ENCODE results near the gene RCN2.

Gene RCN2

GRCh38 chr15:76994496-76994895, 62.9 kb downstream of the RCN2 start:
- no peak overlapping the region for H3K27ac ChIP-seq (ENCODE audit: low read length)
- no peaks in the 10 kb centered on the region for H3K36me3 ChIP-seq (ENCODE audit: control insufficient read depth, insufficient read depth, low read length)
- H3K27me3 ChIP-seq (ENCODE audit: control insufficient read depth, insufficient read depth, low read length): no peaks in the 10 kb centered on the region
- no peak for DNase-seq (ENCODE audit: low read depth, low spot score)
- no CpG with 5 or more reads among the region's 6 CpGs for WGBS (ENCODE audit: insufficient coverage, insufficient read length)
- no peaks in the 10 kb centered on the region for H3K9me3 ChIP-seq (ENCODE audit: control insufficient read depth, insufficient read depth, low read length)
- no peaks in the 10 kb centered on the region for H3K4me1 ChIP-seq (ENCODE audit: control insufficient read depth, insufficient read depth, low read length)
- H3K4me3 ChIP-seq (ENCODE audit: low read length): no peak overlapping the region

GRCh38 chr15:76994971-76995945, 63.7 kb downstream of the RCN2 start, which contains the start of gene PSTPIP1:
PSTPIP1 (plus strand) TSS chr15:76995126; CDS start chr15:76995574, 448 bp downstream.
- Histone ChIP-seq H3K27ac (ENCODE audit: low read length) (no peak within 1 kb of the TSS), H3K9me3 (ENCODE audit: control insufficient read depth, insufficient read depth, low read length) (no peaks in the 10 kb centered on the region), H3K27me3 (ENCODE audit: control insufficient read depth, insufficient read depth, low read length) (no peaks in the 10 kb centered on the region), H3K4me3 (ENCODE audit: low read length) (no peak within 1 kb of the TSS), H3K36me3 (ENCODE audit: control insufficient read depth, insufficient read depth, low read length) (no peaks in the 10 kb centered on the region), H3K4me1 (ENCODE audit: control insufficient read depth, insufficient read depth, low read length) (no peaks in the 10 kb centered on the region)
- no peak for DNase-seq (ENCODE audit: low read depth, low spot score)
- no CpG with 5 or more reads among the region's 28 CpGs for WGBS (ENCODE audit: insufficient coverage, insufficient read length)

GRCh38 chr15:76996076-76996525, 64.6 kb downstream of the RCN2 start:
- Histone ChIP-seq H3K4me1 (ENCODE audit: control insufficient read depth, insufficient read depth, low read length) (no peaks in the 10 kb centered on the region), H3K4me3 (ENCODE audit: low read length) (no peak overlapping the region), H3K9me3 (ENCODE audit: control insufficient read depth, insufficient read depth, low read length) (no peaks in the 10 kb centered on the region), H3K27ac (ENCODE audit: low read length) (no peak overlapping the region), H3K27me3 (ENCODE audit: control insufficient read depth, insufficient read depth, low read length) (no peaks in the 10 kb centered on the region), H3K36me3 (ENCODE audit: control insufficient read depth, insufficient read depth, low read length) (no peaks in the 10 kb centered on the region)
- no CpG with 5 or more reads among the region's 9 CpGs for WGBS (ENCODE audit: insufficient coverage, insufficient read length)
- DNase-seq (ENCODE audit: low read depth, low spot score): no peak

- no peaks in the 10 kb centered on the region for H3K36me3 ChIP-seq (ENCODE audit: control insufficient read depth, insufficient read depth, low read length)
- no peaks in the 10 kb centered on the region for H3K4me1 ChIP-seq (ENCODE audit: control insufficient read depth, insufficient read depth, low read length)
- DNase-seq (ENCODE audit: low read depth, low spot score): no peak
- no CpG with 5 or more reads among the region's 14 CpGs for WGBS (ENCODE audit: insufficient coverage, insufficient read length)
- H3K27ac ChIP-seq (ENCODE audit: low read length): no peak overlapping the region
- H3K9me3 ChIP-seq (ENCODE audit: control insufficient read depth, insufficient read depth, low read length): no peaks in the 10 kb centered on the region
- no peak overlapping the region for H3K4me3 ChIP-seq (ENCODE audit: low read length)
- H3K27me3 ChIP-seq (ENCODE audit: control insufficient read depth, insufficient read depth, low read length): no peaks in the 10 kb centered on the region
Observed at GRCh38 chr15:76996526-76997401, 65.2 kb downstream of the RCN2 start.

GRCh38 chr15:76998663-76999285, 67.2 kb downstream of the RCN2 start:
- H3K9me3 ChIP-seq (ENCODE audit: control insufficient read depth, insufficient read depth, low read length): no peaks in the 10 kb centered on the region
- no peak overlapping the region for H3K27ac ChIP-seq (ENCODE audit: low read length)
- no CpG with 5 or more reads among the region's 8 CpGs for WGBS (ENCODE audit: insufficient coverage, insufficient read length)
- no peak for DNase-seq (ENCODE audit: low read depth, low spot score)
- no peak overlapping the region for H3K4me3 ChIP-seq (ENCODE audit: low read length)
- no peaks in the 10 kb centered on the region for H3K27me3 ChIP-seq (ENCODE audit: control insufficient read depth, insufficient read depth, low read length)
- no peaks in the 10 kb centered on the region for H3K36me3 ChIP-seq (ENCODE audit: control insufficient read depth, insufficient read depth, low read length)
- no peaks in the 10 kb centered on the region for H3K4me1 ChIP-seq (ENCODE audit: control insufficient read depth, insufficient read depth, low read length)

GRCh38 chr15:76999996-77000395, 68.4 kb downstream of the RCN2 start:
- Histone ChIP-seq H3K27me3 (ENCODE audit: control insufficient read depth, insufficient read depth, low read length) (no peaks in the 10 kb centered on the region), H3K36me3 (ENCODE audit: control insufficient read depth, insufficient read depth, low read length) (no peaks in the 10 kb centered on the region), H3K27ac (ENCODE audit: low read length) (no peak overlapping the region), H3K4me3 (ENCODE audit: low read length) (no peak overlapping the region), H3K9me3 (ENCODE audit: control insufficient read depth, insufficient read depth, low read length) (no peaks in the 10 kb centered on the region), H3K4me1 (ENCODE audit: control insufficient read depth, insufficient read depth, low read length) (no peaks in the 10 kb centered on the region)
- no peak for DNase-seq (ENCODE audit: low read depth, low spot score)
- no CpG with 5 or more reads among the region's 2 CpGs for WGBS (ENCODE audit: insufficient coverage, insufficient read length)

GRCh38 chr15:77001351-77001750, 69.8 kb downstream of the RCN2 start:
- DNase-seq (ENCODE audit: low read depth, low spot score): no peak
- no peaks in the 10 kb centered on the region for H3K27me3 ChIP-seq (ENCODE audit: control insufficient read depth, insufficient read depth, low read length)
- no peak overlapping the region for H3K27ac ChIP-seq (ENCODE audit: low read length)
- no CpG with 5 or more reads among the region's 4 CpGs for WGBS (ENCODE audit: insufficient coverage, insufficient read length)
- no peak overlapping the region for H3K4me3 ChIP-seq (ENCODE audit: low read length)
- no peaks in the 10 kb centered on the region for H3K4me1 ChIP-seq (ENCODE audit: control insufficient read depth, insufficient read depth, low read length)
- H3K36me3 ChIP-seq (ENCODE audit: control insufficient read depth, insufficient read depth, low read length): no peaks in the 10 kb centered on the region
- H3K9me3 ChIP-seq (ENCODE audit: control insufficient read depth, insufficient read depth, low read length): no peaks in the 10 kb centered on the region

- Histone ChIP-seq H3K4me3 (ENCODE audit: low read length) (no peak overlapping the region), H3K36me3 (ENCODE audit: control insufficient read depth, insufficient read depth, low read length) (no peaks in the 10 kb centered on the region), H3K27ac (ENCODE audit: low read length) (no peak overlapping the region), H3K9me3 (ENCODE audit: control insufficient read depth, insufficient read depth, low read length) (no peaks in the 10 kb centered on the region), H3K4me1 (ENCODE audit: control insufficient read depth, insufficient read depth, low read length) (no peaks in the 10 kb centered on the region), H3K27me3 (ENCODE audit: control insufficient read depth, insufficient read depth, low read length) (no peaks in the 10 kb centered on the region)
- DNase-seq (ENCODE audit: low read depth, low spot score): no peak
- WGBS (ENCODE audit: insufficient coverage, insufficient read length): no CpG with 5 or more reads among the region's 4 CpGs
Observed at GRCh38 chr15:77001966-77002365, 70.4 kb downstream of the RCN2 start.

GRCh38 chr15:77002436-77002835, 70.9 kb downstream of the RCN2 start:
- Histone ChIP-seq H3K4me3 (ENCODE audit: low read length) (no peak overlapping the region), H3K36me3 (ENCODE audit: control insufficient read depth, insufficient read depth, low read length) (no peaks in the 10 kb centered on the region), H3K27me3 (ENCODE audit: control insufficient read depth, insufficient read depth, low read length) (no peaks in the 10 kb centered on the region), H3K27ac (ENCODE audit: low read length) (no peak overlapping the region), H3K4me1 (ENCODE audit: control insufficient read depth, insufficient read depth, low read length) (no peaks in the 10 kb centered on the region), H3K9me3 (ENCODE audit: control insufficient read depth, insufficient read depth, low read length) (no peaks in the 10 kb centered on the region)
- no peak for DNase-seq (ENCODE audit: low read depth, low spot score)
- no CpG with 5 or more reads among the region's 7 CpGs for WGBS (ENCODE audit: insufficient coverage, insufficient read length)

All from iPS DF 6.9 (cell line).